ENCODE data around the gene TNKS2.
"Not testable (repeated sequence)": the region's sequence is repeated elsewhere in the genome, so short reads cannot be mapped to it uniquely, and the experiment has no call there.

The TNKS2 gene

GRCh38 chr10:91865562-91866081 is 67.4 kb downstream of the TNKS2 start:
- DNase-seq (ENCODE audit: low read depth in 1 of 2, low spot score in 1 of 2) = no peak

- DNase-seq (ENCODE audit: low read depth in 1 of 2, low spot score in 1 of 2) = no peak
Observed at GRCh38 chr10:91875156-91875555, 76.9 kb downstream of the TNKS2 start.

- no peak for DNase-seq (ENCODE audit: low read depth in 1 of 2, low spot score in 1 of 2)
Observed at GRCh38 chr10:91875779-91876178, 77.6 kb downstream of the TNKS2 start.

GRCh38 chr10:91879515-91880170 is 81.4 kb downstream of the TNKS2 start:
- DNase-seq (ENCODE audit: low read depth in 1 of 2, low spot score in 1 of 2) = no peak

GRCh38 chr10:91880310-91880709 is 82.1 kb downstream of the TNKS2 start:
- no peak for DNase-seq (ENCODE audit: low read depth in 1 of 2, low spot score in 1 of 2)

GRCh38 chr10:91883549-91884444 is 85.6 kb downstream of the TNKS2 start:
- no peak for DNase-seq (ENCODE audit: low read depth in 1 of 2, low spot score in 1 of 2)

- no peak for DNase-seq (ENCODE audit: low read depth in 1 of 2, low spot score in 1 of 2)
Observed at GRCh38 chr10:91884536-91884935, 86.3 kb downstream of the TNKS2 start.

- no peak for DNase-seq (ENCODE audit: low read depth in 1 of 2, low spot score in 1 of 2)
Observed at GRCh38 chr10:91885362-91886079, 87.3 kb downstream of the TNKS2 start.

GRCh38 chr10:91886954-91887271 is 88.7 kb downstream of the TNKS2 start:
- DNase-seq (ENCODE audit: low read depth in 1 of 2, low spot score in 1 of 2) = no peak

- DNase-seq (ENCODE audit: low read depth in 1 of 2, low spot score in 1 of 2) = peak in 1 of 2 donors; percentile 7
Observed at GRCh38 chr10:91887272-91888076, 89.2 kb downstream of the TNKS2 start.

- DNase-seq (ENCODE audit: low read depth in 1 of 2, low spot score in 1 of 2) = no peak
Observed at GRCh38 chr10:91891125-91892001, 93.1 kb downstream of the TNKS2 start.

- DNase-seq (ENCODE audit: low read depth in 1 of 2, low spot score in 1 of 2) = no peak
Observed at GRCh38 chr10:91893051-91893450, 94.8 kb downstream of the TNKS2 start.

- DNase-seq (ENCODE audit: low read depth in 1 of 2, low spot score in 1 of 2) = not testable (repeated sequence)
Observed at GRCh38 chr10:91894261-91894685, 96.0 kb downstream of the TNKS2 start.

- DNase-seq (ENCODE audit: low read depth in 1 of 2, low spot score in 1 of 2) = no peak
Observed at GRCh38 chr10:91896212-91896756, 98.1 kb downstream of the TNKS2 start.

- no peak for DNase-seq (ENCODE audit: low read depth in 1 of 2, low spot score in 1 of 2)
Observed at GRCh38 chr10:91897421-91897820, 99.2 kb downstream of the TNKS2 start.

GRCh38 chr10:91901784-91902677 is 103.8 kb downstream of the TNKS2 start:
- no peak for DNase-seq (ENCODE audit: low read depth in 1 of 2, low spot score in 1 of 2)

GRCh38 chr10:91907033-91907594 is 108.9 kb downstream of the TNKS2 start:
- DNase-seq (ENCODE audit: low read depth in 1 of 2, low spot score in 1 of 2) = no peak

- no peak for DNase-seq (ENCODE audit: low read depth in 1 of 2, low spot score in 1 of 2)
Observed at GRCh38 chr10:91907914-91908336, 109.7 kb downstream of the TNKS2 start.
